HepG2 (cell line): ENCODE results near the gene MCRS1. TPM values are rescaled to one million over a fixed set of nuclear protein-coding genes. Genes with fewer than 3 reads are reported as not detected.

Experiments
- ATAC-seq: fragments of 200-7000 bp; cut with Tn5 transposase; 3 replicates; pipeline ENCODE4 v1.9.1; 2020; ENCODE audit warnings: mild to moderate bottlenecking, moderate library complexity
- BruUV-seq: library from RNA; stranded (reverse); fragments of 400-500 nt; replicated peaks from 2 replicates; lab custom pipeline; 2021; lab: Mats Ljungman, UMichigan
- CTCF ChIA-PET: fragments of 300-600 bp; formaldehyde crosslinking; extraction: SDS; loops from one replicate; lab custom pipeline; 2021; ENCODE audit warnings: low total read pairs, inconsistent platforms, low intra/inter-chr PET ratio; lab: Yijun Ruan, JAX
- POLR2A ChIA-PET: fragments of 350-600 bp; sonication (Branson Sonifier 250); formaldehyde crosslinking; loops from one replicate; lab custom pipeline; 2020; ENCODE audit warnings: antibody characterized with exemption, inconsistent platforms; lab: Yijun Ruan, JAX
- DNase-seq: peaks from one replicate; pipeline ENCODE4 v3.0.0-alpha.2; 2015; ENCODE audit warnings: low spot score
- FAIRE-seq: peaks from 3 replicates; lab custom pipeline; 2011; peaks lifted over from hg19 to GRCh38; lab: Jason Lieb, UNC
- H2AFZ ChIP-seq: one replicate; pipeline ENCODE4 v1.6.1; 2011; ENCODE audit warnings: low read length, inconsistent platforms
- H3K27ac ChIP-seq: fragments of 300-600 bp; 3 replicates; pipeline ENCODE4 v1.8.0; 2011; ENCODE audit warnings: mixed run types, mild to moderate bottlenecking, mixed read lengths, low read length, inconsistent platforms; ENCODE audit not compliant: insufficient read depth; ENCODE audit errors: extremely low read length
- H3K27me3 ChIP-seq, 2 experiments: fragments of 200-600 bp in 1 of 2; 2 replicates in 1 of 2; 3 replicates in 1 of 2; pipeline versions ENCODE4 v1.6.0 to v1.8.0; 2011; ENCODE audit warnings: low read length in 2 of 2, mild to moderate bottlenecking in 2 of 2, moderate library complexity in 2 of 2, inconsistent platforms in 1 of 2; ENCODE audit not compliant: insufficient read depth in 2 of 2, control insufficient read depth in 1 of 2
- H3K36me3 ChIP-seq, 2 experiments: fragments of 200-600 bp in 1 of 2; replicated peaks in 1 of 2; 2 replicates in 1 of 2; 3 replicates in 1 of 2; pipeline versions ENCODE4 v1.5.1 to v1.8.0; 2011; ENCODE audit warnings: low read length in 2 of 2, inconsistent platforms in 1 of 2; ENCODE audit not compliant: insufficient read depth in 2 of 2, control insufficient read depth in 1 of 2
- H3K4me1 ChIP-seq: 2 replicates; pipeline ENCODE4 v1.5.1; 2012; ENCODE audit warnings: low read length, inconsistent platforms; ENCODE audit not compliant: insufficient read depth
- H3K4me2 ChIP-seq: 2 replicates; pipeline ENCODE4 v1.6.0; 2011; ENCODE audit warnings: low read depth, low read length, inconsistent platforms
- H3K4me3 ChIP-seq, 3 experiments: fragments of 200-600 bp in 1 of 3; sonication (generic), shearing (Covaris generic) in 1 of 3; replicated peaks in 1 of 3; 2 replicates each; pipeline ENCODE4 v1.5.1; 2011 to 2016; ENCODE audit warnings: low read length in 3 of 3, inconsistent platforms in 2 of 3, low read depth in 2 of 3, mild to moderate bottlenecking in 2 of 3, control low read depth in 1 of 3, mixed read lengths in 1 of 3; ENCODE audit not compliant: insufficient read depth in 1 of 3
- H3K79me2 ChIP-seq: one replicate; pipeline ENCODE4 v1.6.1; 2011; ENCODE audit warnings: low read length, inconsistent platforms; ENCODE audit not compliant: insufficient read depth
- H3K9ac ChIP-seq: 2 replicates; pipeline ENCODE4 v1.6.0; 2011; ENCODE audit warnings: mild to moderate bottlenecking, low read depth, low read length, inconsistent platforms; ENCODE audit not compliant: insufficient read depth
- H3K9me3 ChIP-seq: 2 replicates; pipeline ENCODE4 v1.5.1; 2012; ENCODE audit warnings: mild to moderate bottlenecking, low read length
- H4K20me1 ChIP-seq: 2 replicates; pipeline ENCODE4 v1.6.0; 2011; ENCODE audit warnings: inconsistent platforms, mild to moderate bottlenecking, low read length, moderate library complexity; ENCODE audit not compliant: insufficient read depth
- ETV5 ChIP-seq: IDR thresholded peaks from 2 replicates; pipeline ENCODE4 v1.6.1; 2018; ENCODE audit warnings: missing biosample characterization, missing genetic modification reagents, inconsistent platforms, borderline replicate concordance
- PPARG ChIP-seq: conservative IDR thresholded peaks from 2 replicates; pipeline ENCODE4 v1.6.1; 2016; ENCODE audit warnings: missing biosample characterization, missing genetic modification reagents
- SRSF1 ChIP-seq: fragments of 200-400 bp; formaldehyde crosslinking; optimal IDR thresholded peaks from 2 replicates; pipeline ENCODE3; 2017; ENCODE audit warnings: mild to moderate bottlenecking, low read depth, low read length, moderate library complexity
- TEAD3 ChIP-seq: optimal IDR thresholded peaks from 2 replicates; pipeline ENCODE3; 2016; ENCODE audit warnings: borderline replicate concordance
- ZNF264 ChIP-seq: sonication (generic); formaldehyde crosslinking; IDR thresholded peaks from 2 replicates; pipeline ENCODE4 v1.4.0; 2020; ENCODE audit warnings: missing genetic modification reagents
- ZNF761 ChIP-seq: sonication (generic); formaldehyde crosslinking; conservative IDR thresholded peaks from 2 replicates; pipeline ENCODE4 v1.4.0; 2020; ENCODE audit warnings: mild to moderate bottlenecking, missing genetic modification reagents
- WGBS: methylation state at CpG from one replicate; pipeline ENCODE4 v1.1.6; 2017; ENCODE audit warnings: low lambda C conversion rate; 5-methylcytosine and 5-hydroxymethylcytosine counted together
- in situ Hi-C: cut with HindIII; loops from 2 replicates; pipeline ENCODE4 v1.10.0; 2017; ENCODE audit warnings: low pct_unique_long_range_greater_than_20kb; ENCODE audit not compliant: extremely low pct_ligation_motif_present
- intact Hi-C: fragments of 100-400 bp; cut with micrococcal nuclease; formaldehyde crosslinking; loops from one replicate; pipeline ENCODE4 v1.10.0; 2022; ENCODE audit not compliant: unreplicated experiment
- polyA plus RNA-seq, 8 experiments: library from polyadenylated mRNA; depleted of rRNA in 3 of 8; stranded (reverse) in 7 of 8; unstranded in 1 of 8; fragments of >200 nt; fragmentation: Illumina TruSeq in 4 of 8; extraction: Trizol in 4 of 8; gene quantifications; 2 replicates each; pipeline versions ENCODE4 v1.2.1 to v1.2.3, GENCODE V29; 2011 to 2016; ENCODE audit warnings: low read depth in 4 of 8, missing spikeins in 1 of 8, mixed read lengths in 1 of 8; ENCODE audit not compliant: insufficient read depth in 1 of 8
- total RNA-seq, 5 experiments: library from RNA; depleted of rRNA; stranded (reverse); fragments of >200 nt; fragmentation: Illumina TruSeq; extraction: Trizol; gene quantifications; 2 replicates each; pipeline ENCODE4 v1.2.3, GENCODE V29; 2016; ENCODE audit warnings: low read depth in 1 of 5
- TF ChIP-seq, protein P1 (sequence below): sonication (generic); formaldehyde crosslinking; IDR thresholded peaks from 2 replicates; pipeline ENCODE4 v1.8.1; 2022; ENCODE audit warnings: mild to moderate bottlenecking, missing genetic modification reagents
- TF ChIP-seq, protein P2 (sequence below): IDR thresholded peaks from 2 replicates; pipeline ENCODE4 v1.6.1; 2016
- TF ChIP-seq, protein P3 (sequence below): sonication (generic); formaldehyde crosslinking; IDR thresholded peaks from 2 replicates; pipeline ENCODE4 v1.5.1; 2020; ENCODE audit warnings: mild to moderate bottlenecking, missing genetic modification reagents, moderate library complexity

The MCRS1 gene
- total and polyA plus RNA-seq, 2 of the 13 experiments (the other 11 are each of a cell fraction or from before 2014, with no cell fraction given): 51.0 to 66.3 TPM

DNA sequence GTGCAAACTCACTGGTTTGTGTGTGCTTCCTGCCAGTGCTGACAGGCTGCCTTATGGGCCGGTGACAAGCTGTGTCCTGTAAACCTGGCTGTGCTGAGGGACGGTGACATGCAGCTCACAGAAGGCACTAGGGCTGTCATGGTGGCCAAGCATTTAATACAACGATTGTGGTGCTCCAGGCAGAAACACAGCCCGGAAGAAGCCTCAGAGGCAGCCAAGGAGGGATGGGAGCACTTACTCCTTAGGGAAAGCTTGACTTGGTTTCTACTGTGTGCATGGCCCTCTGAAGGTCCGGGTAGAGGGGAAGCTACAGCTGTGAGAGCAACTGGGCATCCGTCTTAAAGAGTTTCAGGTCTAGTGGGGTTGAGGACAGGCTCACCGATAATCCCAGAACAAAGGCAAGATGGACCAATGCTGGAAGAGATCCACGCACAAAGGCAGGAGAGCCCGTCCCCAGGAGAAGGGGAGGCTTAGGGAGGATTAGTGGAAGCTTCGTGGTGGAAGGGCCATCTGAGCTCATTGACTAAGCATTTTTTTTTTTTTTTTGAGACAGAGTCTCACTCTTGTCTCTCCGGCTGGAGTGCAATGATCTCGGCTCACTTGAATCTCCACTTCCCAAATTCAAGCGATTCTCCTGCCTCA lies 10.7 kb upstream of the MCRS1 start:
- Histone ChIP-seq H3K4me1 (peaks cover 25% of the 10 kb centered on the region), H2AFZ (no peak overlapping the region), H4K20me1 (no peaks in the 10 kb centered on the region), H3K9ac (no peak overlapping the region), H3K36me3 (peaks cover 2 to 11% of the 10 kb centered on the region in 2 experiments; a peak in 3 of 5 replicates), H3K79me2 (no peaks in the 10 kb centered on the region), H3K4me3 (no peak overlapping the region), H3K9me3 (no peaks in the 10 kb centered on the region), H3K27me3 (no peaks in the 10 kb centered on the region), H3K27ac (no peak overlapping the region), H3K4me2 (no peak overlapping the region)
- DNase-seq (no peak), FAIRE-seq (no peak), ATAC-seq (no peak)
- WGBS: 88% methylated on average over 13 of the region's 13 CpGs
- intact Hi-C loops: no loop called here
- TF ChIP-seq, protein P1, sequence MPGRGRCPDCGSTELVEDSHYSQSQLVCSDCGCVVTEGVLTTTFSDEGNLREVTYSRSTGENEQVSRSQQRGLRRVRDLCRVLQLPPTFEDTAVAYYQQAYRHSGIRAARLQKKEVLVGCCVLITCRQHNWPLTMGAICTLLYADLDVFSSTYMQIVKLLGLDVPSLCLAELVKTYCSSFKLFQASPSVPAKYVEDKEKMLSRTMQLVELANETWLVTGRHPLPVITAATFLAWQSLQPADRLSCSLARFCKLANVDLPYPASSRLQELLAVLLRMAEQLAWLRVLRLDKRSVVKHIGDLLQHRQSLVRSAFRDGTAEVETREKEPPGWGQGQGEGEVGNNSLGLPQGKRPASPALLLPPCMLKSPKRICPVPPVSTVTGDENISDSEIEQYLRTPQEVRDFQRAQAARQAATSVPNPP (CRISPR knock-in tag): no peak
- BruUV-seq: no TSS peak
- ChIA-PET CTCF (no interaction called here), POLR2A (interaction anchor here (1.1 to 2.0 kb wide), 2 partner anchors 11 to 28 kb away, joined by 3 to 4 read pairs; partner anchors contain the start of gene MCRS1)
- in situ Hi-C loops: no loop called here

DNA sequence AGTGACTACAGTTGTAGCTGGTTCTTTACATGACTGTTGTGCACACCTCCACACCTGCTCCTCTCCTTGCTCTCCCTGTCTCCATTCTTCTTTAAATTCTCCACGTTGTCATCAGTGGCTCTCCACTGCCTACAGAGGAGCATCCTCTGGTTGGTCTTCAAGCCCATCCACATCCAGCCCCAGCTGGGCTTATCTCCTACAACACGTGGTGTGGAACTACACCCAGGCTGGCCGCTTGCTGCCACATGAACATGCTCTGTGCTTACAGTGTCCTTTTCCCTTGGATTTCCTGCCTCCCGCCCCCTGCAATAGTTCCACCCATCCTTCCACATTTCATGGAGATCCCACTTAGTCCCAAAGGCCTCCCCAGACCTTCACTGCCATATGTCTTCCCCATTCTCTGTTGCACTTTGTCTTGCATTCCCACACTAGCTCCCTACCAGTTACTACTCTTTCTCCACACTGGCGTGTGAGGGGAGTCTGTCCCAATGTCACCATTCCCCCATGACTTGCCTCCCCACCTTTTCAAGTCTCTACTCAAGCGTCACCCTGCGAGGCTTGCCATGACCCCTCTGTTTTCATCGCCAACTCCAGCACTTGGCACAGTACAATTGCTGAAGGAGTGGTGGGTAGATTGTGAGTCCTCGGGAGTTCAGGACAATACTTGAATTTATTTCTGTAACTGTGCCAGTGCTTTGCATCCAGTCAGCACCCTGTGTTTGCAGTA lies 9.8 kb upstream of the MCRS1 start:
- no peaks in the 10 kb centered on the region for H3K27me3 ChIP-seq
- POLR2A ChIA-PET: interaction anchor here (1.1 kb wide), 1 partner anchor 27 kb away, joined by 3 read pairs; no protein-coding TSS in a partner anchor
- intact Hi-C loops: no loop called here
- peaks cover 22% of the 10 kb centered on the region for H3K4me1 ChIP-seq
- FAIRE-seq (no peak), ATAC-seq (no peak), DNase-seq (no peak)
- 90% methylated on average over 9 of the region's 9 CpGs for WGBS
- H3K4me2 ChIP-seq: no peak overlapping the region
- in situ Hi-C loops: no loop called here
- H3K27ac ChIP-seq: no peak overlapping the region
- no peaks in the 10 kb centered on the region for H3K79me2 ChIP-seq
- CTCF ChIA-PET: no interaction called here
- no peaks in the 10 kb centered on the region for H4K20me1 ChIP-seq
- peaks cover 0 to 13% of the 10 kb centered on the region in 2 experiments; a peak in 2 of 5 replicates for H3K36me3 ChIP-seq
- no peaks in the 10 kb centered on the region for H3K9me3 ChIP-seq
- no TSS peak for BruUV-seq
- H2AFZ ChIP-seq: no peak overlapping the region
- H3K4me3 ChIP-seq: no peak overlapping the region
- no peak overlapping the region for H3K9ac ChIP-seq
- TF ChIP-seq TEAD3 (CRISPR knock-in tag) (no peak), ZNF761 (CRISPR knock-in tag) (no peak), ZNF264 (no peak), PPARG (CRISPR knock-in tag) (no peak), ETV5 (no peak), SRSF1 (no peak)
- TF ChIP-seq, protein P2, sequence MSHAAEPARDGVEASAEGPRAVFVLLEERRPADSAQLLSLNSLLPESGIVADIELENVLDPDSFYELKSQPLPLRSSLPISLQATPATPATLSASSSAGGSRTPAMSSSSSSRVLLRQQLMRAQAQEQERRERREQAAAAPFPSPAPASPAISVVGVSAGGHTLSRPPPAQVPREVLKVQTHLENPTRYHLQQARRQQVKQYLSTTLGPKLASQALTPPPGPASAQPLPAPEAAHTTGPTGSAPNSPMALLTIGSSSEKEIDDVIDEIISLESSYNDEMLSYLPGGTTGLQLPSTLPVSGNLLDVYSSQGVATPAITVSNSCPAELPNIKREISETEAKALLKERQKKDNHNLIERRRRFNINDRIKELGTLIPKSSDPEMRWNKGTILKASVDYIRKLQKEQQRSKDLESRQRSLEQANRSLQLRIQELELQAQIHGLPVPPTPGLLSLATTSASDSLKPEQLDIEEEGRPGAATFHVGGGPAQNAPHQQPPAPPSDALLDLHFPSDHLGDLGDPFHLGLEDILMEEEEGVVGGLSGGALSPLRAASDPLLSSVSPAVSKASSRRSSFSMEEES (CRISPR knock-in tag): no peak
- TF ChIP-seq, protein P3, sequence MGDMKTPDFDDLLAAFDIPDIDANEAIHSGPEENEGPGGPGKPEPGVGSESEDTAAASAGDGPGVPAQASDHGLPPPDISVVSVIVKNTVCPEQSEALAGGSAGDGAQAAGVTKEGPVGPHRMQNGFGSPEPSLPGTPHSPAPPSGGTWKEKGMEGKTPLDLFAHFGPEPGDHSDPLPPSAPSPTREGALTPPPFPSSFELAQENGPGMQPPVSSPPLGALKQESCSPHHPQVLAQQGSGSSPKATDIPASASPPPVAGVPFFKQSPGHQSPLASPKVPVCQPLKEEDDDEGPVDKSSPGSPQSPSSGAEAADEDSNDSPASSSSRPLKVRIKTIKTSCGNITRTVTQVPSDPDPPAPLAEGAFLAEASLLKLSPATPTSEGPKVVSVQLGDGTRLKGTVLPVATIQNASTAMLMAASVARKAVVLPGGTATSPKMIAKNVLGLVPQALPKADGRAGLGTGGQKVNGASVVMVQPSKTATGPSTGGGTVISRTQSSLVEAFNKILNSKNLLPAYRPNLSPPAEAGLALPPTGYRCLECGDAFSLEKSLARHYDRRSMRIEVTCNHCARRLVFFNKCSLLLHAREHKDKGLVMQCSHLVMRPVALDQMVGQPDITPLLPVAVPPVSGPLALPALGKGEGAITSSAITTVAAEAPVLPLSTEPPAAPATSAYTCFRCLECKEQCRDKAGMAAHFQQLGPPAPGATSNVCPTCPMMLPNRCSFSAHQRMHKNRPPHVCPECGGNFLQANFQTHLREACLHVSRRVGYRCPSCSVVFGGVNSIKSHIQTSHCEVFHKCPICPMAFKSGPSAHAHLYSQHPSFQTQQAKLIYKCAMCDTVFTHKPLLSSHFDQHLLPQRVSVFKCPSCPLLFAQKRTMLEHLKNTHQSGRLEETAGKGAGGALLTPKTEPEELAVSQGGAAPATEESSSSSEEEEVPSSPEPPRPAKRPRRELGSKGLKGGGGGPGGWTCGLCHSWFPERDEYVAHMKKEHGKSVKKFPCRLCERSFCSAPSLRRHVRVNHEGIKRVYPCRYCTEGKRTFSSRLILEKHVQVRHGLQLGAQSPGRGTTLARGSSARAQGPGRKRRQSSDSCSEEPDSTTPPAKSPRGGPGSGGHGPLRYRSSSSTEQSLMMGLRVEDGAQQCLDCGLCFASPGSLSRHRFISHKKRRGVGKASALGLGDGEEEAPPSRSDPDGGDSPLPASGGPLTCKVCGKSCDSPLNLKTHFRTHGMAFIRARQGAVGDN: no peak
